ENCODE measurements around the gene C1orf198.

DNA sequence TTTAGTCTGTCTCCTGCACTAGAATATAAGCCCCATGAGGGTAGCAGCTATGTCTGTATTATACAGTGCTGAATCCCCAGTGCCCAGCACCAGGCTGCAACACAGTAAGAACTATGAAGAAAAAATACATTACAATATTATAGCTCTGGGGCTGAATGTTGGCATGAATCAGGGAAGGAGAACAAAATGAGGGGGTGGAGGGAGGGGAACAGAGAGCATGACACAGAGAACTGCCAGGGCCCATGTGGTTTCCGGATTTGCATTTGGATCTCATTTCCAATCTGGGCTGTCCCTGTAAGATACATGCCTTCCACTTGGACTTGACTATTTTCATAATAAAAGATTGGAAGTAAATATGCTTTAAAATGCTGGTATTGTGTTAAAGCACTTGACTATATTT is 35.8 kb downstream of the C1orf198 start:
- TF ChIP-seq SIN3A (IDR thresholded peaks at IDR 0.05; ENCODE audit: borderline replicate concordance, insufficient read depth, low read length): no peak
- TF ChIP-seq POLR2AphosphoS5 (IDR thresholded peaks at IDR 0.05; ENCODE audit: low read depth, low read length): no peak
- TF ChIP-seq, protein P1, sequence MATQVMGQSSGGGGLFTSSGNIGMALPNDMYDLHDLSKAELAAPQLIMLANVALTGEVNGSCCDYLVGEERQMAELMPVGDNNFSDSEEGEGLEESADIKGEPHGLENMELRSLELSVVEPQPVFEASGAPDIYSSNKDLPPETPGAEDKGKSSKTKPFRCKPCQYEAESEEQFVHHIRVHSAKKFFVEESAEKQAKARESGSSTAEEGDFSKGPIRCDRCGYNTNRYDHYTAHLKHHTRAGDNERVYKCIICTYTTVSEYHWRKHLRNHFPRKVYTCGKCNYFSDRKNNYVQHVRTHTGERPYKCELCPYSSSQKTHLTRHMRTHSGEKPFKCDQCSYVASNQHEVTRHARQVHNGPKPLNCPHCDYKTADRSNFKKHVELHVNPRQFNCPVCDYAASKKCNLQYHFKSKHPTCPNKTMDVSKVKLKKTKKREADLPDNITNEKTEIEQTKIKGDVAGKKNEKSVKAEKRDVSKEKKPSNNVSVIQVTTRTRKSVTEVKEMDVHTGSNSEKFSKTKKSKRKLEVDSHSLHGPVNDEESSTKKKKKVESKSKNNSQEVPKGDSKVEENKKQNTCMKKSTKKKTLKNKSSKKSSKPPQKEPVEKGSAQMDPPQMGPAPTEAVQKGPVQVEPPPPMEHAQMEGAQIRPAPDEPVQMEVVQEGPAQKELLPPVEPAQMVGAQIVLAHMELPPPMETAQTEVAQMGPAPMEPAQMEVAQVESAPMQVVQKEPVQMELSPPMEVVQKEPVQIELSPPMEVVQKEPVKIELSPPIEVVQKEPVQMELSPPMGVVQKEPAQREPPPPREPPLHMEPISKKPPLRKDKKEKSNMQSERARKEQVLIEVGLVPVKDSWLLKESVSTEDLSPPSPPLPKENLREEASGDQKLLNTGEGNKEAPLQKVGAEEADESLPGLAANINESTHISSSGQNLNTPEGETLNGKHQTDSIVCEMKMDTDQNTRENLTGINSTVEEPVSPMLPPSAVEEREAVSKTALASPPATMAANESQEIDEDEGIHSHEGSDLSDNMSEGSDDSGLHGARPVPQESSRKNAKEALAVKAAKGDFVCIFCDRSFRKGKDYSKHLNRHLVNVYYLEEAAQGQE (IDR thresholded peaks at IDR 0.05; ENCODE audit: insufficient read depth in 1 of 2, low read depth in 2 of 2, low read length in 2 of 2): no peak
- no peak for TF ChIP-seq TAF1 (IDR thresholded peaks at IDR 0.05; ENCODE audit: borderline replicate concordance, insufficient read depth, low read length)
- no peak for TF ChIP-seq FOXP2 (optimal IDR thresholded peaks at IDR 0.05; ENCODE audit: borderline replicate concordance, extremely low read depth, extremely low read length, insufficient read depth)
